ENCODE results near the gene NBPF1.
"Not testable (repeated sequence)": the region's sequence is repeated elsewhere in the genome, so short reads cannot be mapped to it uniquely, and the experiment has no call there.

The NBPF1 gene

GRCh38 chr1:16612332-16613172 lies 812 bp downstream of the NBPF1 start:
- peak; percentile 60 for DNase-seq (ENCODE audit: low read depth)
- TF ChIP-seq MAX (IDR thresholded peaks at IDR 0.05; ENCODE audit: low read depth, low read length) (no peak), MYC (IDR thresholded peaks at IDR 0.05; ENCODE audit: low read depth, low read length) (no peak), POLR2A (IDR thresholded peaks at IDR 0.05; ENCODE audit: extremely low read depth, insufficient read length) (no peak), CTCF (IDR thresholded peaks at IDR 0.05; ENCODE audit: low read depth, low read length) (no peak)
- H3K4me3 ChIP-seq (ENCODE audit: low read depth, low read length) = peak overlapping the region; percentile 60

- not testable (repeated sequence) for H3K4me3 ChIP-seq (ENCODE audit: low read depth, low read length)
These were observed 1.4 kb downstream of the NBPF1 start for GRCh38 chr1:16611981-16612331.

GRCh38 chr1:16611164-16611563 lies 2.2 kb downstream of the NBPF1 start:
- not testable (repeated sequence) for DNase-seq (ENCODE audit: low read depth); H3K4me3 ChIP-seq (ENCODE audit: low read depth, low read length)

More at GRCh38 chr1:16611981-16612331, 1.4 kb downstream of the NBPF1 start:
- DNase-seq (ENCODE audit: low read depth) = not testable (repeated sequence)

GRCh38 chr1:16610553-16610952 lies 2.8 kb downstream of the NBPF1 start:
- not testable (repeated sequence) for H3K4me3 ChIP-seq (ENCODE audit: low read depth, low read length); DNase-seq (ENCODE audit: low read depth)

GRCh38 chr1:16609761-16610160 lies 3.6 kb downstream of the NBPF1 start:
- H3K4me3 ChIP-seq (ENCODE audit: low read depth, low read length); DNase-seq (ENCODE audit: low read depth): not testable (repeated sequence)

- TF ChIP-seq POLR2A (IDR thresholded peaks at IDR 0.05; ENCODE audit: extremely low read depth, insufficient read length) = no peak
- TF ChIP-seq MYC (IDR thresholded peaks at IDR 0.05; ENCODE audit: low read depth, low read length) = no peak
- no peak for TF ChIP-seq MAX (IDR thresholded peaks at IDR 0.05; ENCODE audit: low read depth, low read length)
- no peak for TF ChIP-seq CTCF (IDR thresholded peaks at IDR 0.05; ENCODE audit: low read depth, low read length)
- DNase-seq (ENCODE audit: low read depth) = no peak
- H3K4me3 ChIP-seq (ENCODE audit: low read depth, low read length) = no peak overlapping the region
These were observed 4.4 kb downstream of the NBPF1 start for GRCh38 chr1:16608838-16609560.

GRCh38 chr1:16607853-16608815 lies 5.2 kb downstream of the NBPF1 start:
- DNase-seq (ENCODE audit: low read depth); H3K4me3 ChIP-seq (ENCODE audit: low read depth, low read length): not testable (repeated sequence)

- no peak for DNase-seq (ENCODE audit: low read depth)
- TF ChIP-seq MYC (IDR thresholded peaks at IDR 0.05; ENCODE audit: low read depth, low read length) (no peak), POLR2A (IDR thresholded peaks at IDR 0.05; ENCODE audit: extremely low read depth, insufficient read length) (no peak), MAX (IDR thresholded peaks at IDR 0.05; ENCODE audit: low read depth, low read length) (no peak), CTCF (IDR thresholded peaks at IDR 0.05; ENCODE audit: low read depth, low read length) (no peak)
- no peak overlapping the region for H3K4me3 ChIP-seq (ENCODE audit: low read depth, low read length)
These were observed 5.9 kb downstream of the NBPF1 start for GRCh38 chr1:16607433-16607851.

GRCh38 chr1:16606666-16607432 lies 6.5 kb downstream of the NBPF1 start:
- not testable (repeated sequence) for DNase-seq (ENCODE audit: low read depth)

More at GRCh38 chr1:16606666-16607432, 6.5 kb downstream of the NBPF1 start:
- H3K4me3 ChIP-seq (ENCODE audit: low read depth, low read length) = not testable (repeated sequence)
